Lower leg skin (tissue), 3 donors: Measurements from ENCODE around the gene E2F1.

Experiments
- CTCF ChIP-seq, 3 donors: fragments of 450-650 bp; IDR thresholded peaks; one replicate each; pipeline ENCODE4 v1.5.1; 2016; ENCODE audit warnings: antibody characterized with exemption in 3 of 3, mild to moderate bottlenecking in 3 of 3, moderate library complexity in 2 of 3
- POLR2A ChIP-seq, 2 donors: fragments of 450-650 bp; IDR thresholded peaks; one replicate each; pipeline ENCODE4 v1.6.1; 2016 to 2017; ENCODE audit warnings: antibody characterized with exemption in 2 of 2, mild to moderate bottlenecking in 1 of 2, moderate library complexity in 1 of 2

GRCh38 chr20:33719277-33719988 is 33.2 kb upstream of the E2F1 start:
- no peak for TF ChIP-seq CTCF (IDR thresholded peaks at IDR 0.05)
- no peak for TF ChIP-seq POLR2A (IDR thresholded peaks at IDR 0.05)
